PC-3 (cell line): ENCODE measurements around the gene LYRM4.

Source experiments
- CTCF ChIP-seq: fragments of 300-600 bp; sonication (generic); conservative IDR thresholded peaks from 2 replicates; pipeline ENCODE4 v1.5.1; 2017; ENCODE audit warnings: antibody characterized with exemption, low read depth, mild to moderate bottlenecking, low read length
- EZH2phosphoT487 ChIP-seq: fragments of 300-600 bp; sonication (generic); IDR thresholded peaks from 2 replicates; pipeline ENCODE4 v1.6.1; 2018; ENCODE audit warnings: mild to moderate bottlenecking, antibody characterized with exemption, low read length, borderline replicate concordance

DNA sequence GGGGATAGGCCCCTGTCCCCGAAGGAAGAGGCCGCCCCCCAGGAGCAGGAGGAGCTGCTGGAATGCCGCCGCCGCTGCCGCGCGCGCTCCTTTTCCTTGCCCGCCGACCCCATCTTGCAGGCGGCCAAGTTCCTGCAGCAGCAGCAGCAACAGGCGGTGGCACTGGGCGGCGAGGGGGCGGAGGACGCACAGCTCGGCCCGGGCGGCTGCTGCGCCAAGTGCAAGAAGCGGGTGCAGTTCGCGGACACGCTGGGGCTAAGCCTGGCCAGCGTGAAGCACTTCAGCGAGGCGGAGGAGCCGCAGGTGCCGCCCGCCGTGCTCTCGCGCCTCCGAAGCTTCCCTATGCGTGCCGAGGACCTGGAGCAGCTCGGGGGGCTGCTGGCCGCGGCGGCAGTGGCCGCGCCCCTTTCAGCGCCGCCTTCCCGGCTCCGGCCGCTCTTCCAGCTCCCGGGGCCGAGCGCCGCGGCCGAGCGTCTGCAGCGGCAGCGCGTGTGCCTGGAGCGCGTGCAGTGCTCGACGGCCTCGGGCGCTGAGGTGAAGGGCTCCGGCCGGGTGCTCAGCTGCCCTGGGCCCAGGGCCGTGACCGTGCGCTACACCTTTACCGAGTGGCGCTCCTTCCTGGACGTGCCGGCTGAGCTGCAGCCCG lies 175.0 kb downstream of the LYRM4 start:
- TF ChIP-seq EZH2phosphoT487 (no peak), CTCF (no peak)
